NCI-H748 treated with DMSO at 0.1 percent for 48 hours (cell line): ENCODE data around the gene PTPRA.

Experiments used
- DNase-seq: peaks from one replicate; lab custom pipeline; 2025; lab: John Stamatoyannopoulos, UW

PTPRA gene

GRCh38 chr20:2922957-2923356 is 49.7 kb downstream of the PTPRA start:
- no peak for DNase-seq

- no peak for DNase-seq
These were observed 57.3 kb downstream of the PTPRA start for GRCh38 chr20:2930538-2930937.

- no peak for DNase-seq
These were observed 59.2 kb downstream of the PTPRA start for GRCh38 chr20:2932498-2932897.

GRCh38 chr20:2937902-2938301 is 64.6 kb downstream of the PTPRA start:
- no peak for DNase-seq

- no peak for DNase-seq
These were observed 69.2 kb downstream of the PTPRA start for GRCh38 chr20:2942439-2942838.

GRCh38 chr20:2946988-2947961 is 74.0 kb downstream of the PTPRA start:
- DNase-seq = no peak

- no peak for DNase-seq
These were observed 75.7 kb downstream of the PTPRA start for GRCh38 chr20:2948968-2949367.

GRCh38 chr20:2952766-2953165 is 79.5 kb downstream of the PTPRA start:
- no peak for DNase-seq

GRCh38 chr20:2955257-2955970 is 82.1 kb downstream of the PTPRA start:
- no peak for DNase-seq

- no peak for DNase-seq
These were observed 83.2 kb downstream of the PTPRA start for GRCh38 chr20:2956480-2956879.

- DNase-seq = no peak
These were observed 94.6 kb downstream of the PTPRA start for GRCh38 chr20:2967841-2968240.

- no peak for DNase-seq
These were observed 98.8 kb downstream of the PTPRA start for GRCh38 chr20:2972126-2972525.

GRCh38 chr20:2973574-2973973 is 100.3 kb downstream of the PTPRA start:
- no peak for DNase-seq

GRCh38 chr20:2978519-2978918 is 105.2 kb downstream of the PTPRA start:
- no peak for DNase-seq

- DNase-seq = no peak
These were observed 108.4 kb downstream of the PTPRA start for GRCh38 chr20:2981646-2982045.

GRCh38 chr20:2983508-2983907 is 110.2 kb downstream of the PTPRA start:
- DNase-seq = no peak

- no peak for DNase-seq
These were observed 110.8 kb downstream of the PTPRA start for GRCh38 chr20:2984028-2984501.

GRCh38 chr20:2984956-2985661 is 111.8 kb downstream of the PTPRA start:
- no peak for DNase-seq

GRCh38 chr20:2986466-2986865 is 113.2 kb downstream of the PTPRA start:
- no peak for DNase-seq

- DNase-seq = no peak
These were observed 114.6 kb downstream of the PTPRA start for GRCh38 chr20:2987861-2988260.

- no peak for DNase-seq
These were observed 118.3 kb downstream of the PTPRA start for GRCh38 chr20:2991532-2991931.

GRCh38 chr20:2993250-2993649 is 120.0 kb downstream of the PTPRA start:
- DNase-seq = no peak
